Heart left ventricle (tissue), 16 donors: ENCODE results near the gene PPP1R37. TPM values are rescaled to one million over a fixed set of nuclear protein-coding genes. Genes with fewer than 3 reads are reported as not detected.

ENCODE experiments used
- ATAC-seq, 4 donors: fragments of 200-7000 bp; cut with Tn5 transposase; one replicate each; pipeline ENCODE4 v1.9.1; 2020 to 2022; ENCODE audit warnings: moderate library complexity in 4 of 4, mild to moderate bottlenecking in 3 of 4, moderate number of reproducible peaks in 1 of 4
- DNase-seq, 5 donors: peaks; one replicate each; pipeline ENCODE4 v3.0.0-alpha.2; 2020
- H3K27ac ChIP-seq, 12 donors: fragments of 200-600 bp; sonication (generic) in 4 of 12; one replicate each; pipeline versions ENCODE4 v1.5.0 to v1.8.0; 2016 to 2022; ENCODE audit warnings: mild to moderate bottlenecking in 2 of 12
- H3K27me3 ChIP-seq, 9 donors: fragments of 200-600 bp; sonication (generic) in 2 of 9; one replicate each; pipeline versions ENCODE4 v1.5.1 to v1.8.0; 2016 to 2022; ENCODE audit warnings: mild to moderate bottlenecking in 3 of 9
- H3K36me3 ChIP-seq, 9 donors: fragments of 200-600 bp; sonication (generic) in 2 of 9; one replicate each; pipeline versions ENCODE4 v1.5.0 to v1.8.0; 2018 to 2022; ENCODE audit warnings: mild to moderate bottlenecking in 2 of 9
- H3K4me1 ChIP-seq, 12 donors: fragments of 200-600 bp; sonication (generic) in 4 of 12; one replicate each; pipeline versions ENCODE4 v1.5.0 to v1.8.0; 2016 to 2022; ENCODE audit warnings: mild to moderate bottlenecking in 3 of 12
- H3K4me3 ChIP-seq, 12 donors: fragments of 200-600 bp; sonication (generic) in 4 of 12; one replicate each; pipeline versions ENCODE4 v1.5.0 to v1.8.0; 2017 to 2022; ENCODE audit warnings: mild to moderate bottlenecking in 9 of 12, moderate library complexity in 4 of 12
- H3K9me3 ChIP-seq, 12 donors: fragments of 200-600 bp; sonication (generic) in 4 of 12; one replicate each; pipeline versions ENCODE4 v1.5.0 to v1.8.0; 2016 to 2022; ENCODE audit warnings: mild to moderate bottlenecking in 1 of 12
- POLR2A ChIP-seq, 2 donors: fragments of 450-650 bp; IDR thresholded peaks; one replicate each; pipeline ENCODE4 v1.6.1; 2017; ENCODE audit warnings: antibody characterized with exemption in 2 of 2, mild to moderate bottlenecking in 2 of 2, moderate library complexity in 2 of 2
- WGBS, 4 donors: extraction: QIAGEN DNeasy Blood & Tissue Kit in 2 of 4; methylation state at CpG; one replicate each; pipeline versions ENCODE4 v1.1.5 to v1.1.7; 2013 to 2018; 5-methylcytosine and 5-hydroxymethylcytosine counted together
- intact Hi-C, 10 donors: fragments of 100-400 bp; cut with DNase I; formaldehyde crosslinking; loops; one replicate each; pipeline versions ENCODE4 v1.11.1 to v1.14.2; 2022
- polyA plus RNA-seq, 2 donors: library from polyadenylated mRNA; stranded (reverse); fragments of 200-250 nt; gene quantifications; one replicate each; pipeline ENCODE4 v1.2.3, GENCODE V29; 2013
- total RNA-seq, 9 donors: library from RNA; depleted of rRNA in 2 of 9; stranded (reverse); fragments of >200 nt in 2 of 9; fragmentation: NEBNext Ultra II Directional in 3 of 9; extraction: Animal tissue kit (Norgen Biotek cat#: 25700) in 3 of 9; gene quantifications; one replicate each; pipeline versions ENCODE4 v1.1.0 to v1.2.4, GENCODE V29; 2016 to 2023
- TF ChIP-seq, protein P1 (sequence below), 12 donors: fragments of 200-600 bp; sonication (generic) in 4 of 12; IDR thresholded peaks; one replicate each; pipeline versions ENCODE4 v1.5.0 to v1.8.0; 2018 to 2022; ENCODE audit warnings: antibody characterized with exemption in 12 of 12, mild to moderate bottlenecking in 5 of 12
- donor health status: ischemic (EF 13 %, LVEDD 7.1; RV severe dilation, severe dysfunction).
- donor health status: healthy with polysubstance abuse.
- donor health status: DM: no; HTN: yes; CAD: no.
- donor health status: DM: no; HTN: no; CAD: no.
- donor health status: ischemic (EF 25% LVEDD 6.9; RV normal size, moderate dysfunction).
- donor health status: ischemic (EF 25% LVEDD 5.7; RV mildly dilated, moderate dysfunction).
- donor health status: healthy.
- donor health status: DM: yes; HTN: yes; CAD: no.
- donor health status: ischemic (EF 35%, LVEDD 5.7; RV mildly dilated, moderate dysfunction).
- donor health status: nonischemic (EF 11% LVEDD 7.7; RV severe dilation, severe dysfunction).
- donor health status: DM: yes; HTN: yes; CAD: no.
- donor health status: PGD.
- donor health status: ischemic (EF 29% LVEDD 5.4; RV normal size, mild dysfunction).
- donor health status: nonischemic (EF 23%, LVEDD 6.1; RV moderate dilation, normal function).

The PPP1R37 gene
- total and polyA plus RNA-seq, 11 donors, result 16.0 to 33.7 (median 18.9) TPM

- Histone ChIP-seq H3K4me1 (peaks cover 3 to 94% (median 73%) of the 10 kb centered on the region in 12 donors), H3K9me3 (no peaks in the 10 kb centered on the region), H3K27me3 (no peaks in the 10 kb centered on the region), H3K27ac (peak overlapping the region in 6 of 12 donors; percentile 3 to 67 (median 31)), H3K36me3 (no peaks in the 10 kb centered on the region), H3K4me3 (no peak overlapping the region)
- intact Hi-C loops, result loop anchor here in 1 of 10 donors (10.0 kb wide), 1 partner anchor 145 kb away; the partner anchor contains the start of gene EXOC3L2
- DNase-seq (no peak), ATAC-seq (no peak)
- 76 to 95% (median 86%) methylated on average over 3 of the region's 3 CpGs for WGBS, 4 donors
- TF ChIP-seq, protein P1, sequence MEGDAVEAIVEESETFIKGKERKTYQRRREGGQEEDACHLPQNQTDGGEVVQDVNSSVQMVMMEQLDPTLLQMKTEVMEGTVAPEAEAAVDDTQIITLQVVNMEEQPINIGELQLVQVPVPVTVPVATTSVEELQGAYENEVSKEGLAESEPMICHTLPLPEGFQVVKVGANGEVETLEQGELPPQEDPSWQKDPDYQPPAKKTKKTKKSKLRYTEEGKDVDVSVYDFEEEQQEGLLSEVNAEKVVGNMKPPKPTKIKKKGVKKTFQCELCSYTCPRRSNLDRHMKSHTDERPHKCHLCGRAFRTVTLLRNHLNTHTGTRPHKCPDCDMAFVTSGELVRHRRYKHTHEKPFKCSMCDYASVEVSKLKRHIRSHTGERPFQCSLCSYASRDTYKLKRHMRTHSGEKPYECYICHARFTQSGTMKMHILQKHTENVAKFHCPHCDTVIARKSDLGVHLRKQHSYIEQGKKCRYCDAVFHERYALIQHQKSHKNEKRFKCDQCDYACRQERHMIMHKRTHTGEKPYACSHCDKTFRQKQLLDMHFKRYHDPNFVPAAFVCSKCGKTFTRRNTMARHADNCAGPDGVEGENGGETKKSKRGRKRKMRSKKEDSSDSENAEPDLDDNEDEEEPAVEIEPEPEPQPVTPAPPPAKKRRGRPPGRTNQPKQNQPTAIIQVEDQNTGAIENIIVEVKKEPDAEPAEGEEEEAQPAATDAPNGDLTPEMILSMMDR (IDR thresholded peaks at IDR 0.05), result no peak
- TF ChIP-seq POLR2A (IDR thresholded peaks at IDR 0.05), result no peak
Measured at GRCh38 chr19:45100201-45100600, 7.2 kb downstream of the PPP1R37 start.

DNA sequence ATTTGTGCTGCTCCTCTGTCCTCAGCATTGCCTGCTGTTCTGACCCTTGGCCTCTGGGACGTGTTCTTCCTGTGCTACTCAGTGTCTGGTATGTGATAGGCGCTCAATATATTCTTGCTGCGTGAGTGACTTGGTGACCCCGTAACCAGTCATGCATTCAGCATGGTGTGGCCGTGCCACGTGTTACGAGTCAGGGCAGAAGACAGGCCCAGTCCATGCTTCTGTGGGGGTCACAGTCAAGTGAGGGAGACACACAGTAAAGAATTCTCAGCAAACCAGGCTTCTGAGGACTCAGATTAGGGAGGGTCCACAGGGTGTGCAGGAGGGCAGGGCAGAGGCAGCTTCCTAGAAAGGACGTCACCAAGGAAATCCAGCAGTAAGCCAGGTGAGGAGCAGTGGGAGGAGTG is 7.9 kb downstream of the PPP1R37 start:
- WGBS, 4 donors, result 77 to 90% (median 85%) methylated on average over 8 of the region's 8 CpGs
- ATAC-seq, result no peak
- Histone ChIP-seq H3K36me3 (no peaks in the 10 kb centered on the region), H3K4me1 (peaks cover 3 to 90% (median 67%) of the 10 kb centered on the region in 12 donors), H3K9me3 (no peaks in the 10 kb centered on the region), H3K27ac (no peak overlapping the region), H3K27me3 (no peaks in the 10 kb centered on the region), H3K4me3 (no peak overlapping the region)
- DNase-seq, result no peak
- intact Hi-C loops, result loop anchor here in 1 of 10 donors (10.0 kb wide), 1 partner anchor 144 kb away; the partner anchor contains the start of gene EXOC3L2
- TF ChIP-seq, protein P1 (IDR thresholded peaks at IDR 0.05), result no peak

GRCh38 chr19:45101806-45102205 is 8.8 kb downstream of the PPP1R37 start:
- Histone ChIP-seq H3K4me1 (peaks cover 3 to 80% (median 60%) of the 10 kb centered on the region in 12 donors), H3K27ac (no peak overlapping the region), H3K4me3 (no peak overlapping the region), H3K9me3 (no peaks in the 10 kb centered on the region), H3K36me3 (no peaks in the 10 kb centered on the region), H3K27me3 (no peaks in the 10 kb centered on the region)
- ATAC-seq (no peak), DNase-seq (no peak)
- intact Hi-C loops, result loop anchor here in 1 of 10 donors (10.0 kb wide), 1 partner anchor 143 kb away; the partner anchor contains the start of gene EXOC3L2
- WGBS, 4 donors, result 81 to 88% (median 85%) methylated on average over 8 of the region's 8 CpGs
- TF ChIP-seq, protein P1 (IDR thresholded peaks at IDR 0.05), result no peak
- no peak for TF ChIP-seq POLR2A (IDR thresholded peaks at IDR 0.05)

DNA sequence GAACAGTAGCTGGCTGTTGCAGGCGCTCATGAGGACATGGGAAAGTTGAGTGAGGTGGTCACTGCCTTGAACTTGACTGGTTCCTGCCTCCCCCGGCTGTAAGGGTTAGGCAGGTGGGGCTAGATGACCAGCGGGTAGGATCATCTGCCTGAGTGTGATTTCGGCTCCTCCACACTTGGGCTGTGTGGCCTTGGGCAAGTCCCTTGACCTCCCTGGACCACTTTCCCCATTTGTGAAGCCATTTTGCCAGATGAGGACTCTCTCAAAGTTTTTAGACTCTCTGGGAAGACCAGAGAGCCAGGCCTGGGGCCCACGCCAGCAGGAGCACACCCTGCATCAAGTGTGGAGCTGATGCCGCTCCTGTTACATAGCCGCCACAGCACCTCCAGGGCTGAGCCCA is 9.5 kb downstream of the PPP1R37 start:
- Histone ChIP-seq H3K27ac (peak overlapping the region in 3 of 12 donors; percentile 51 to 56 (median 52)), H3K4me3 (peak overlapping the region in 1 of 12 donors; percentile 46), H3K27me3 (no peaks in the 10 kb centered on the region), H3K4me1 (peaks cover 3 to 74% (median 55%) of the 10 kb centered on the region in 12 donors), H3K36me3 (no peaks in the 10 kb centered on the region), H3K9me3 (no peaks in the 10 kb centered on the region)
- intact Hi-C loops, result loop anchor here in 1 of 10 donors (10.0 kb wide), 1 partner anchor 142 kb away; the partner anchor contains the start of gene EXOC3L2
- DNase-seq, result no peak
- ATAC-seq, result no peak
- TF ChIP-seq, protein P1 (IDR thresholded peaks at IDR 0.05), result no peak
- TF ChIP-seq POLR2A (IDR thresholded peaks at IDR 0.05), result no peak
- 92 to 96% (median 96%) methylated on average over 5 to 7 of the region's 7 CpGs for WGBS, 4 donors
